Right cardiac atrium (tissue), 5 donors: ENCODE data around the gene IL1RAPL2. TPM values are rescaled to one million over a fixed set of nuclear protein-coding genes. Genes with fewer than 3 reads are reported as not detected.

Experiments
- ATAC-seq, 2 donors: fragments of 200-7000 bp; cut with Tn5 transposase; one replicate each; pipeline versions ENCODE4 v1.8.0 to v1.9.1; 2020; ENCODE audit warnings: moderate library complexity in 2 of 2, mild to moderate bottlenecking in 1 of 2
- DNase-seq, 3 donors: peaks; one replicate each; pipeline ENCODE4 v3.0.0-alpha.2; 2020
- H3K27ac ChIP-seq: one replicate; pipeline ENCODE4 v1.5.1; 2013; ENCODE audit warnings: mild to moderate bottlenecking, low read length, control low read depth, moderate library complexity
- H3K27me3 ChIP-seq: one replicate; pipeline ENCODE4 v1.6.1; 2013; ENCODE audit not compliant: control insufficient read depth, insufficient read depth
- H3K4me1 ChIP-seq: one replicate; pipeline ENCODE4 v1.6.1; 2013; ENCODE audit warnings: low read length; ENCODE audit not compliant: control insufficient read depth, insufficient read depth
- H3K4me3 ChIP-seq: one replicate; pipeline ENCODE4 v1.5.1; 2013; ENCODE audit warnings: low read length, control low read depth
- H3K9me3 ChIP-seq: one replicate; pipeline ENCODE4 v1.6.1; 2013; ENCODE audit warnings: low read length; ENCODE audit not compliant: control insufficient read depth
- WGBS: extraction: QIAGEN DNeasy Blood & Tissue Kit; methylation state at CpG from one replicate; pipeline ENCODE4 v1.1.7; 2013; 5-methylcytosine and 5-hydroxymethylcytosine counted together
- intact Hi-C, 4 donors: fragments of 100-400 bp; cut with DNase I; formaldehyde crosslinking; loops; one replicate each; pipeline versions ENCODE4 v1.11.0 to v1.14.0; 2022 to 2023
- polyA plus RNA-seq: library from polyadenylated mRNA; stranded (reverse); fragments of 200-250 nt; gene quantifications from one replicate; pipeline ENCODE4 v1.2.3, GENCODE V29; 2013
- total RNA-seq, 4 donors: library from RNA; stranded (reverse); fragmentation: NEBNext Ultra II Directional; extraction: Animal tissue kit (Norgen Biotek cat#: 25700); gene quantifications; one replicate each; pipeline ENCODE4 v1.2.1, GENCODE V29; 2021
- donor health status: healthy with polysubstance abuse.
- donor health status: DM: no; HTN: yes; CAD: no.
- donor health status: DM: no; HTN: no; CAD: no.
- donor health status: DM: no; HTN: yes; CAD: no; lungs with severe emphysema.
- donor health status: DM: yes; HTN: yes; CAD: no.

The IL1RAPL2 gene
- total and polyA plus RNA-seq, 5 donors: 0.31 TPM; not detected in 4

- no peak for ATAC-seq
These were observed 602.6 kb downstream of the IL1RAPL2 start for GRCh38 chrX:105168577-105168976.

DNA sequence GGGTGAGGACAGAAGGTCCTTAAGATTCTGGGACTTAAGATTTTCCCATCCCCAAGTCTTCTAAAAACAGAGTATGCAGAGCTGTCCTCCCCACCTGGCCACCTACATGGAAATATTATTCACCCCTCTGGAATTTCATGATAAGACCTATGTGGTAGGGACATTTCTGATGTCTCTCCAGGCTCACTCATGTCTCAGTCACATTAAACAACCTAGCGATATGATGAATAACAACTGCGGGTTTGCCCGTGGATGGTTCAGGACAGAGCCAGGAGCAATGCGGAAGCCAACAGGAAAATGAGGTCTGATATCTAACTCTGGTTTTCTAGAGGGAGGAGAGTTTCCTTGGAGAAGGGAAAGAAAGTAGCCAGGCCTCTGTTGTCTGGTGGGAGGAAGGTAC, 607.1 kb downstream of the IL1RAPL2 start:
- no peak overlapping the region for H3K4me3 ChIP-seq
- intact Hi-C loops: no loop called here
- no peaks in the 10 kb centered on the region for H3K27me3 ChIP-seq
- ATAC-seq (no peak), DNase-seq (no peak)
- WGBS: 76% methylated on average over 4 of the region's 4 CpGs
- no peaks in the 10 kb centered on the region for H3K9me3 ChIP-seq
- H3K27ac ChIP-seq: no peak overlapping the region
- H3K4me1 ChIP-seq: no peaks in the 10 kb centered on the region

More at GRCh38 chrX:105168577-105168976, 602.6 kb downstream of the IL1RAPL2 start:
- 50% methylated on average over 2 of the region's 2 CpGs for WGBS
- Histone ChIP-seq H3K27me3 (no peaks in the 10 kb centered on the region), H3K27ac (no peak overlapping the region), H3K9me3 (no peaks in the 10 kb centered on the region), H3K4me3 (no peak overlapping the region), H3K4me1 (no peaks in the 10 kb centered on the region)
- intact Hi-C loops: no loop called here
- DNase-seq: no peak

GRCh38 chrX:105179644-105180043, 613.6 kb downstream of the IL1RAPL2 start:
- no peak overlapping the region for H3K4me3 ChIP-seq
- no peaks in the 10 kb centered on the region for H3K27me3 ChIP-seq
- intact Hi-C loops: no loop called here
- WGBS: 84% methylated on average over 3 of the region's 3 CpGs
- H3K4me1 ChIP-seq: no peaks in the 10 kb centered on the region
- ATAC-seq (no peak), DNase-seq (no peak)
- no peak overlapping the region for H3K27ac ChIP-seq
- no peaks in the 10 kb centered on the region for H3K9me3 ChIP-seq

DNA sequence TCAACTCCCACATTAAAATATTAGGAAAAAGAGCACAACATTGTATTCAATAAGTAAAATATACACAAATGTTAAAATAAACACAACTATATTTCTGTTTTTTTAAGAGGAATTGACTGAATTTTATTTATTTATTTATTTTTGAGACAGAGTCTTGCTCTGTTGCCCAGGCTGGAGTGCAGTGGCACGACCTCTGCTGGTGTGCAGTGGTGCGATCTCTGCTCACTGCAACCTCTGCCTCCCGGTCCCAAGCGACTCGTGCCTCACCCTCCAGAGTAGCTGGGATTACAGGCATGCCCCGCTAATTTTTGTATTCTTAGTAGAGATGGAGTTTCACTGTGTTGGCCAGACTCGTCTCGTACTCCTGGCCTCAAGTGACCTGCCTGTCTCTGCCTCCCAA, 623.1 kb downstream of the IL1RAPL2 start:
- ATAC-seq (no peak), DNase-seq (no peak)
- Histone ChIP-seq H3K27ac (no peak overlapping the region), H3K9me3 (no peaks in the 10 kb centered on the region), H3K4me1 (no peaks in the 10 kb centered on the region), H3K27me3 (no peaks in the 10 kb centered on the region), H3K4me3 (no peak overlapping the region)
- 92% methylated on average over 8 of the region's 8 CpGs for WGBS
- intact Hi-C loops: no loop called here

DNA sequence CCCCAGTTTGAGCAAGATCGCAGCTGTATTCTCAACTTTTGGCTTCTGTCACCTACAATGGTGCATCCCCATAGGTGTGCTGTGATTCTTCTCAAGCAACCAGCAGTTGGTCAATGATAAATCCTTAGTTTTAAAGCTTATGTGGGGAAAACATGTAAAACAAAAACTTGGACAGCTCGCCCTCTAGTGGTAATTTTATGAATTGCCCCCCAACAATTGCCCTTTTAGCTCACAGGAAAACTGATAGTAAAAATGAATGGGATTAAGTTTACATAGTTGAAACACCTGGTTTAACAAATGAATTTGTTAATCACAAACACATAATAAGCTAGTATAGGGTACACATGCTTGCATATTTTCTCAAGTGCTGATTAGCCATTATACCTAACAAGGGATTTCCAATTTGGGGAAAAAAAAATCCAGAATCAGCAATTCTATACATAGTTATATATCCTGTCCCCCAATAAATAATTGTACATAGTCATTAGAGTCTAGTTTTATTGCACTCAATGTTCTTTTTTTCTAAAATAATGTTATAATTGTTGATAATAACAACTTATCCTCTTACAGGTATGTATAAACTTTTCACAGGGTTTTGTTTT, 624.4 kb downstream of the IL1RAPL2 start:
- Histone ChIP-seq H3K4me1 (no peaks in the 10 kb centered on the region), H3K27me3 (no peaks in the 10 kb centered on the region), H3K4me3 (no peak overlapping the region), H3K27ac (no peak overlapping the region), H3K9me3 (no peaks in the 10 kb centered on the region)
- no peak for ATAC-seq
- no peak for DNase-seq
- intact Hi-C loops: no loop called here
- WGBS: 13% methylated on average over 2 of the region's 2 CpGs

DNA sequence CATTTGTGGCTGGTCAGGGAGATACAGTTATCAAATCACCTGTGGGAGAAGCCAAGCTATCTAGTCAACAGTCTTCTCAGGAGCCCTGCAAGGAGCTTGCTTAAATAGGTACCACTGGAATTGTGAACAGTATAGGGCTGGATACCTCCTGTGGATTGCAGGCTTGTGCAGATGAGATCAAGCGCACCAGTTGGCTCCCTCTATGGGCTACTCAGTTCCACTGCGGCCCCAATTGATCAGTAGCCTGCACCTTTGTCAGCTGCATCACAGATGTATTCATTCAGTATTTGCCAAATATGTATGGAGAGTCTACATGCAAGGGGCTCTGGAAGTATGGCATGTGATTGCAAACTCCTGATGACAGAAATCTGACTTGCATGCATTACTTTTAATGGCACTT, 625.9 kb downstream of the IL1RAPL2 start:
- H3K27ac ChIP-seq: no peak overlapping the region
- no peaks in the 10 kb centered on the region for H3K4me1 ChIP-seq
- no peaks in the 10 kb centered on the region for H3K27me3 ChIP-seq
- DNase-seq (no peak), ATAC-seq (no peak)
- no peaks in the 10 kb centered on the region for H3K9me3 ChIP-seq
- no peak overlapping the region for H3K4me3 ChIP-seq
- intact Hi-C loops: no loop called here
- 33% methylated on average over 2 of the region's 2 CpGs for WGBS

- Histone ChIP-seq H3K9me3 (no peaks in the 10 kb centered on the region), H3K27ac (no peak overlapping the region), H3K4me3 (no peak overlapping the region), H3K4me1 (no peaks in the 10 kb centered on the region), H3K27me3 (no peaks in the 10 kb centered on the region)
- no peak for DNase-seq
- ATAC-seq: no peak
- intact Hi-C loops: no loop called here
These were observed 643.4 kb downstream of the IL1RAPL2 start for GRCh38 chrX:105209406-105209805.

DNA sequence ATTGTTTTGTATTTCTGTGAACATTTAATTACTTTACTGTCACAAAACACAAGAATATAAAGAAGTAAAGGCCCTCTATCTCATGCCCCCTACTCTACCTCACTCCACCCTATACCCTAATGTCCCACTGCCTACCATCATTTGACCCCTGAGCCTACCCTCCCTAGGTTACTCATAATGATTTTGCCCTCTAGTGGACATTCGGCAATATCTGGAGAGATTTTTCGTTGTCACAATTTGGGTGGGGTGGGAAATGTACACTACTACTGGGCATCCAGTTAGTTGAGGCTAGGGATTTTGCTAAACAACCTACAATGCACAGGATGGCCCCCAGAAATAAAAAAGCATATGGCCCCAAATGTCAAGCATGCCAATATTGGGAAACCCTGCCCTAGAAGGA, 644.3 kb downstream of the IL1RAPL2 start:
- ATAC-seq (no peak), DNase-seq (no peak)
- H3K4me1 ChIP-seq: no peaks in the 10 kb centered on the region
- no peaks in the 10 kb centered on the region for H3K27me3 ChIP-seq
- no peak overlapping the region for H3K27ac ChIP-seq
- no peaks in the 10 kb centered on the region for H3K9me3 ChIP-seq
- intact Hi-C loops: no loop called here
- H3K4me3 ChIP-seq: no peak overlapping the region
- WGBS: 86% methylated on average over 2 of the region's 2 CpGs

DNA sequence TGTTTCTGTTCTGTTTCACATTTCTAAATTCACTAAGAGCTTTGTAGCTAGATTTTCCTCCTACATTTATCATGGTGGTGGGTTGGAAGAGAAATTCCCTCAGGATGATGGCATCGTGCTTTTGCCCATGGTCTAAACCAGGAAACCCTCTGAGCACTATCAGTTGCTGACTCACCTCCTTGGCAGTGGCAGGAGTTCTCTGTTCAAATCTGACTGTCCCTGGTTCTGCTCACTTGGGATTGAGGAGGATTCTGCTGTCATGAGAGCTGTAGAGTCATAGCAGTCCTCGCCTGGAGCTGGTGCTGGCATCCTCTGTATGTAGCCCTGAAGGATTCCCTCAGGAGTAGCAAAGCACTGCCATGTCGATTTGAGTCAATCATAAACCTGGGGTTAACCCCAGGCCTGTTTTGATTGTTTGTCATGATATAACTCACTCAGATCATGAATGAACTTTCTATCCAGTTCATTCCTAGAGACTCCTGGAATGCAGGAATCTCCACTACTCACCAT, 645.1 kb downstream of the IL1RAPL2 start:
- intact Hi-C loops: no loop called here
- Histone ChIP-seq H3K9me3 (no peaks in the 10 kb centered on the region), H3K27ac (no peak overlapping the region), H3K27me3 (no peaks in the 10 kb centered on the region), H3K4me1 (no peaks in the 10 kb centered on the region), H3K4me3 (no peak overlapping the region)
- 81% methylated on average over 3 of the region's 3 CpGs for WGBS
- DNase-seq: no peak
- no peak for ATAC-seq

- no peak for ATAC-seq
- 91% methylated on average over 26 of the region's 26 CpGs for WGBS
- no peak overlapping the region for H3K4me3 ChIP-seq
These were observed 653.7 kb downstream of the IL1RAPL2 start for GRCh38 chrX:105219454-105220401.

DNA sequence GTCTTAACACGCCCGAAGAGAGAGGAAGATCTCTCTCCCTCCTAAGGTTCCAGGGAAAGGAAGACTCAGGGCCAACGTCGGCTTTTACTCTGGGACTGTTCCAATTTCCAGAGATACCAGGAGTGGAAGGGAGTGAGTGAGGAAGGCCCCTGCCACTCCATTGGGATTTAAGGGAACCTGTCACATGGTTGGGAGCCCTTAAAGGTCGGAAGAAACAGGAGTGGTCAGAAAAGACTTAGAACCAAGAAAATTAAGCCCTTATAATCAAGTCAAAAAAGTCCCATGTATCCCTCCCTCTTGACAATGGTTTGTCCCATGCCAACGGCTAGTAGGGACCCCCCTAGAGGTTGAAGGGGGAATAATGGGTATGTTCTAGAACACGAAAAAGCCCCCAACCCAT, 654.6 kb downstream of the IL1RAPL2 start, which contains the start of gene TEX13A:
TEX13A (minus strand) TSS at position 59 of the 400 bp plus-strand sequence. CDS start 297 bp downstream, outside the sequence.
- Histone ChIP-seq H3K27me3 (no peaks in the 10 kb centered on the region), H3K27ac (no peak within 1 kb of the TSS), H3K4me1 (no peaks in the 10 kb centered on the region), H3K4me3 (no peak within 1 kb of the TSS), H3K9me3 (no peaks in the 10 kb centered on the region)
- 91% methylated on average over 7 of the region's 7 CpGs for WGBS
- DNase-seq (no peak), ATAC-seq (no peak)
- intact Hi-C loops: no loop called here

More at GRCh38 chrX:105219454-105220401, 653.7 kb downstream of the IL1RAPL2 start:
- Histone ChIP-seq H3K27ac (no peak overlapping the region), H3K9me3 (no peaks in the 10 kb centered on the region), H3K4me1 (no peaks in the 10 kb centered on the region), H3K27me3 (no peaks in the 10 kb centered on the region)
- intact Hi-C loops: no loop called here
- DNase-seq: no peak
